Brain microvascular endothelial cell (primary cell): ENCODE results near the gene CLHC1.

Experiments used
- DNase-seq: peaks from one replicate; pipeline ENCODE4 v3.0.0-alpha.2; 2020
- H3K27ac ChIP-seq: fragments of 250-450 bp; sonication (Bioruptor Pico); 2 replicates; pipeline ENCODE4 v1.5.1; 2020; ENCODE audit warnings: mild to moderate bottlenecking, moderate library complexity
- H3K27me3 ChIP-seq: fragments of 250-450 bp; sonication (Bioruptor Pico); replicated peaks from 2 replicates; pipeline ENCODE4 v1.5.1; 2020; ENCODE audit warnings: mild to moderate bottlenecking
- H3K36me3 ChIP-seq: fragments of 250-450 bp; sonication (Bioruptor Pico); replicated peaks from 2 replicates; pipeline ENCODE4 v1.5.1; 2020; ENCODE audit warnings: mild to moderate bottlenecking
- H3K4me3 ChIP-seq: 2 replicates; pipeline ENCODE4 v1.5.1; 2011; ENCODE audit warnings: low read depth, mild to moderate bottlenecking, control low read depth, low read length, moderate library complexity
- in situ Hi-C: cut with HindIII; loops from 2 replicates; pipeline ENCODE4 v1.10.0; 2017; ENCODE audit warnings: low sequenced_read_pairs, low pct_ligation_motif_present
- TF ChIP-seq, protein P1 (sequence below): IDR thresholded peaks from 2 replicates; pipeline ENCODE4 v1.5.1; 2011; ENCODE audit warnings: low read depth, mild to moderate bottlenecking, moderate library complexity, low read length, control low read depth, inconsistent platforms; ENCODE audit errors: missing control alignments

The CLHC1 gene

DNA sequence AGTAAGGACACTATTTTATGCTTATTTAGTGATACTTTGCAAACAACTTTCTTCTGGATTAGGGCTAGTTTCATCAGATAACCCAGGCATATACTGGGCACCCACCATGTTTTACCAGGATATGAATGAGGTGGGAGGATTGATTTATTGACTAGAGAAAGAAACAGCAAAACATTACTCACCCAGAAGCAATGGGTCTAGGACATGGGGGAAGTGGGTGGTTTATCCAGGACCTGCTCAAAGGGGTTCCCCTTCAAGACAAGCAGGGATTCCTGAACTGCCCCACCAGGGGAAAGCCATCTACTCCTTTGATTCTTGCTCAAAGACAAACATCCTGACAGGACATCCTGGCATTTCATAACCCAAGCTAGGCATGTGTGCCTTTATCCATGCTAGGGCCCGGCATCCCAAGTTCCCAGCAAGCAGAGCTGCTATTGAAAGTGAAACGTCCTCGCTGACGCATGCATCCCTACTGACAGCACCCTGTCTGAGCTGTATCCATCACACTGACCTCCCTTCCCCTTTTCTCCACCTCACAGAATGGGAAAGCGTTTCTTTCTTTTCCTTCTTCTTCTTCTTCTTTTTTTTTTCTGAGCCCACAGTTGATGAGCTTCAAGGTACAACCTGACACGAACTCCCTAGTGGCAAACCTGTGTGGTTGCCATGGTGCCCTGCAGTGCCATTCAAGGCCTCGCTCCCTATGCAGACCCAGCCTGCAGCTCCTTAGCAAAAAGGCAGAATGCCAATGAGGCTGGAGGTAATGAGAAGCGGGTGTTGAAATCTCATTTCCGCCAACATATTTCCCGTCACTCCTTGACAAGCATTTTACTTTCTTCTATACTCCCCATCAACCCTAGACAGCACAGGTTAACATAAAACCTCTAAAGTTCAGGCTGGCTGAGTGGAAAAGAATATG, 70.5 kb downstream of the CLHC1 start:
- DNase-seq: no peak
- Histone ChIP-seq H3K27me3 (no peaks in the 10 kb centered on the region), H3K4me3 (no peak overlapping the region), H3K27ac (no peak overlapping the region), H3K36me3 (no peaks in the 10 kb centered on the region)
- TF ChIP-seq, protein P1, sequence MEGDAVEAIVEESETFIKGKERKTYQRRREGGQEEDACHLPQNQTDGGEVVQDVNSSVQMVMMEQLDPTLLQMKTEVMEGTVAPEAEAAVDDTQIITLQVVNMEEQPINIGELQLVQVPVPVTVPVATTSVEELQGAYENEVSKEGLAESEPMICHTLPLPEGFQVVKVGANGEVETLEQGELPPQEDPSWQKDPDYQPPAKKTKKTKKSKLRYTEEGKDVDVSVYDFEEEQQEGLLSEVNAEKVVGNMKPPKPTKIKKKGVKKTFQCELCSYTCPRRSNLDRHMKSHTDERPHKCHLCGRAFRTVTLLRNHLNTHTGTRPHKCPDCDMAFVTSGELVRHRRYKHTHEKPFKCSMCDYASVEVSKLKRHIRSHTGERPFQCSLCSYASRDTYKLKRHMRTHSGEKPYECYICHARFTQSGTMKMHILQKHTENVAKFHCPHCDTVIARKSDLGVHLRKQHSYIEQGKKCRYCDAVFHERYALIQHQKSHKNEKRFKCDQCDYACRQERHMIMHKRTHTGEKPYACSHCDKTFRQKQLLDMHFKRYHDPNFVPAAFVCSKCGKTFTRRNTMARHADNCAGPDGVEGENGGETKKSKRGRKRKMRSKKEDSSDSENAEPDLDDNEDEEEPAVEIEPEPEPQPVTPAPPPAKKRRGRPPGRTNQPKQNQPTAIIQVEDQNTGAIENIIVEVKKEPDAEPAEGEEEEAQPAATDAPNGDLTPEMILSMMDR: no peak
- in situ Hi-C loops: loop anchor here (25.0 kb wide), 2 partner anchors 124 to 249 kb away; no protein-coding TSS in a partner anchor

DNA sequence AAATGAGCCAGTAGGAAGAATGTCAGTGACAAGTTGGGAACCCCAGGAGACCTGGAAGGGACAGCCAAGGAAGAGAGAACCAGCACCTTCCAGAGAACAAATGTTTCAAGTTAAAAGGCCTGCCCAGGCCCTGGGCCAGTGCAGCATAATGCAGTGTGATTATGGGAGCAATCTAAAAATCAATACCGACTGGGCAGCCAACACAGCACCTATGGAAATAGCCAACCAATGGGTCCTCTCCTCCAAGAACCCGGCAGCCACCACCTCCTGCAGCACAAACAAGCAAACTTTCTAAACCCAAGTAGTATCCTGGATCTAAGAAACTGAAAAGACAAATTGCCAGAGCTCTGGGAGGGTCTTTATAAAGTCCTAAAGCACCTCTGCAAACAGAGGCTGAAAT, 71.7 kb downstream of the CLHC1 start:
- no peaks in the 10 kb centered on the region for H3K36me3 ChIP-seq
- no peak overlapping the region for H3K27ac ChIP-seq
- no peak overlapping the region for H3K4me3 ChIP-seq
- no peak for DNase-seq
- H3K27me3 ChIP-seq: no peaks in the 10 kb centered on the region
- TF ChIP-seq, protein P1: no peak
- in situ Hi-C loops: loop anchor here (25.0 kb wide), 2 partner anchors 123 to 248 kb away; no protein-coding TSS in a partner anchor

DNA sequence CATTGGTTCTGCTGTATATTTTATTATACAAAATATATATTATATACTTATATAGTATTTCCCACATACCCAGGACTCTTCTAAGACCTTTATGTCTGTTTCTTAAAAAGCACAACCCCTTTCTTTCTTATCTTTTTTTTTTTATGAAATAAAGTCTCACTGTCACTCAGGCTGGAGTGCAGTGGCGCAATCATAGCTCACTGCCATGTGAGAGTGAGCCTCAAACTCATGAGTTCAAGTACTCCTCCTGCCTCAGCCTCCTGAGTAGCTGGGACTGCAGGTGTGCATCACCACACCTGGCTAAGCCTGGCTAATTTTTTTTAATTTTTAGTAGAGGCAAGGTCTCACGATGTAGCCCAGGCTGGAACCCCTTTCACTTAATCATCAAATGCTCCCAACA, 72.3 kb downstream of the CLHC1 start:
- in situ Hi-C loops: loop anchor here (25.0 kb wide), 2 partner anchors 122 to 247 kb away; no protein-coding TSS in a partner anchor
- H3K27ac ChIP-seq: no peak overlapping the region
- TF ChIP-seq, protein P1: no peak
- H3K4me3 ChIP-seq: no peak overlapping the region
- DNase-seq: no peak
- H3K36me3 ChIP-seq: no peaks in the 10 kb centered on the region
- no peaks in the 10 kb centered on the region for H3K27me3 ChIP-seq

DNA sequence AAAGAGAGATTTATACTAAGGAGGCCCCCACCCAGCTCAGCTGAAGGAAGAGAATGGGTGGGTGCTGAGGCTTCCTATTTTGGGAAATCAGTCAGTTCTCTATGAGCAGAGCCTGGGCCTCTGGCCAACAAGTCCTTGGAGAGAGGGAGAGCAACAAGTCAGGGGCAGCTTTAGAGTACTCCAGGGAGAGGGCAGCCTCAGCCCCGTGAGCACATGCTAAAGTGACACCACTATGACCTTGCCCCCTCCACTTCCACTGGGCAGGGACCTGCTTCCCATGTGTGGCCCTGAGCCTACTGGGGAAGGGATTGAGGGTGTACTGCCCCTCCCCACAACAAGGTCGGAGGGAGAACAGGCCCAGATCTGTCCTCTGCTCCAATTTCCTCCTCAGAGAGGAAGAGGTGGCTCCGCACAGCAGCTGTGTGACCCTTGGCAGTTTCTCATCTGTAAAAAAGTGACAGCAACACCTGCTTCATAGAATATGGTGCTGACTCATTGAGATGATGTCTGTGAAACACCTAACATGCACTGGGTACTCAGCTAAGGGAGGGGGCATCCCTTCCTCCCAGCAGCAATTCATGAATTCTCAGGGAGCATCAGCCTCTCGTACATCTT, 72.9 kb downstream of the CLHC1 start:
- no peaks in the 10 kb centered on the region for H3K36me3 ChIP-seq
- in situ Hi-C loops: loop anchor here (25.0 kb wide), 2 partner anchors 122 to 247 kb away; no protein-coding TSS in a partner anchor
- no peak overlapping the region for H3K4me3 ChIP-seq
- TF ChIP-seq, protein P1: no peak
- no peaks in the 10 kb centered on the region for H3K27me3 ChIP-seq
- DNase-seq: no peak
- H3K27ac ChIP-seq: no peak overlapping the region

DNA sequence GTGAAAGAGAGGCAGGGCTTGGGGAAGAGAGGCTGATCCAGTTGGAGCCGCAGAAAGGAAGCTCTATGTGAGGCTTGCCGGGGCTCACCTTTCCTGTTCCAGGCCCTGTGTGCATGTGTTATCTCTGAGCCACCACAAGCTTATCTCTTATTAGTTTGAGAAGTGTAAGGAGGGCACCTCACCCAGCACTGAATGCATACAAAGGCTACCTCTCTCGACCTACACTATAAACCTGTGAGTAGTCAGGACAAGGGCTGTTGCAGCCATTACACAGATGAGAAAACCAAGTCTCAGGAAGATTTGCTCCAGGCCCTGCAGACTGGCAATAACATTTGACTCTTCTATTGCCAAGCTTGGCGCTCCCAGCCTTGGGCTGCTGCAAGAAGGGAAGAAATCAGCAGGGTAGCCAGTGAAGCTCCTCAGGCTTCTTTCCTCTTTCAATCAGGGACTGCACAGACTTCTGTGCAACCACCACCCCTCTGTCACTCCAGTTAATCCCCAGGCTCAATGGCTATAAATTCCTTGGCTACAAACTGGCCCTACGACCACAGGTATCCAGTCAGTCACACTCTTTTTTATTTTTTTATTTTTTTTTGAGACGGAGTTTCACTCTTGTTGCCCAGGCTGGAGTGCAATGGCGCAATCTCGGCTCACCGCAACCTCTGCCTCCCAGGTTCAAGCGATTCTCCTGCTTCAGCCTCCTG, 73.8 kb downstream of the CLHC1 start:
- H3K27me3 ChIP-seq: no peaks in the 10 kb centered on the region
- no peak overlapping the region for H3K4me3 ChIP-seq
- in situ Hi-C loops: loop anchor here (25.0 kb wide), 2 partner anchors 121 to 246 kb away; no protein-coding TSS in a partner anchor
- TF ChIP-seq, protein P1: no peak
- no peak overlapping the region for H3K27ac ChIP-seq
- no peaks in the 10 kb centered on the region for H3K36me3 ChIP-seq
- DNase-seq: no peak
